CD8-positive, alpha-beta memory T cell (primary cell): Measurements from ENCODE around the gene DBET. TPM values are rescaled to one million over a fixed set of nuclear protein-coding genes. Genes with fewer than 3 reads are reported as not detected.
"Not testable (repeated sequence)": the region's sequence is repeated elsewhere in the genome, so short reads cannot be mapped to it uniquely, and the experiment has no call there.

ENCODE experiments used
- CTCF ChIA-PET: fragments of 350-600 bp; sonication (Branson Sonifier 250); formaldehyde crosslinking; loops from one replicate; lab custom pipeline; 2021; ENCODE audit warnings: antibody characterized with exemption; lab: Charles Lee
- POLR2A ChIA-PET: fragments of 350-600 bp; sonication (Branson Sonifier 250); formaldehyde crosslinking; loops from one replicate; lab custom pipeline; 2021; ENCODE audit warnings: antibody characterized with exemption; lab: Charles Lee
- DNase-seq, 5 donors: peaks; one replicate each; pipeline versions ENCODE4 v3.0.0 to v3.0.0-alpha.2; 2020 to 2022; ENCODE audit warnings: mixed read lengths in 1 of 5
- H3K27ac ChIP-seq: one replicate; pipeline ENCODE4 v1.7.0; 2013; ENCODE audit warnings: low read depth, mild to moderate bottlenecking, low read length, moderate library complexity
- H3K27me3 ChIP-seq: 2 replicates; pipeline ENCODE4 v1.7.0; 2013; ENCODE audit warnings: low read length, mild to moderate bottlenecking; ENCODE audit not compliant: insufficient read depth, poor library complexity, severe bottlenecking
- H3K36me3 ChIP-seq: 2 replicates; pipeline ENCODE4 v1.7.0; 2013; ENCODE audit warnings: mild to moderate bottlenecking, low read length, moderate library complexity; ENCODE audit not compliant: insufficient read depth
- H3K4me1 ChIP-seq: 2 replicates; pipeline ENCODE4 v1.7.0; 2013; ENCODE audit warnings: mild to moderate bottlenecking, low read length, moderate library complexity; ENCODE audit not compliant: insufficient read depth
- H3K4me3 ChIP-seq: 2 replicates; pipeline ENCODE4 v1.7.0; 2013; ENCODE audit warnings: mild to moderate bottlenecking, low read length
- H3K9me3 ChIP-seq: 2 replicates; pipeline ENCODE4 v1.7.0; 2013; ENCODE audit warnings: mild to moderate bottlenecking, low read length
- H3K27ac Mint-ChIP-seq, 8 donors: one replicate each; pipeline ENCODE4 v1.8.0; 2020 to 2021; ENCODE audit warnings: mixed read lengths in 8 of 8, mild to moderate bottlenecking in 6 of 8, inconsistent platforms in 3 of 8, moderate library complexity in 3 of 8
- H3K27me3 Mint-ChIP-seq, 2 donors: one replicate each; pipeline ENCODE4 v1.8.0; 2020 to 2021; ENCODE audit warnings: mixed read lengths in 2 of 2, mild to moderate bottlenecking in 1 of 2, moderate library complexity in 1 of 2
- H3K36me3 Mint-ChIP-seq, 3 donors: one replicate each; pipeline ENCODE4 v1.8.0; 2020 to 2021; ENCODE audit warnings: mixed read lengths in 3 of 3, inconsistent platforms in 1 of 3, mild to moderate bottlenecking in 1 of 3
- H3K4me1 Mint-ChIP-seq, 3 donors: one replicate each; pipeline ENCODE4 v1.8.0; 2020 to 2021; ENCODE audit warnings: mixed read lengths in 3 of 3, inconsistent platforms in 1 of 3, mild to moderate bottlenecking in 1 of 3
- H3K4me3 Mint-ChIP-seq, 7 donors: one replicate each; pipeline ENCODE4 v1.8.0; 2020 to 2021; ENCODE audit warnings: mixed read lengths in 7 of 7, mild to moderate bottlenecking in 6 of 7, moderate library complexity in 4 of 7, inconsistent platforms in 2 of 7
- H3K9me3 Mint-ChIP-seq, 5 donors: one replicate each; pipeline ENCODE4 v1.8.0; 2020 to 2022; ENCODE audit warnings: mixed read lengths in 5 of 5, mild to moderate bottlenecking in 3 of 5, moderate library complexity in 2 of 5, inconsistent platforms in 1 of 5
- polyA plus RNA-seq: library from polyadenylated mRNA; unstranded; fragments of 300-500 nt; fragmentation: Illumina TruSeq; gene quantifications from one replicate; pipeline ENCODE4 v1.2.3, GENCODE V29; 2021
- total RNA-seq, 2 experiments: library from RNA; stranded (reverse); gene quantifications; one replicate each; pipeline ENCODE4 v1.2.3, GENCODE V29; 2021

Gene DBET
- total and polyA plus RNA-seq, 3 experiments from 2014 or later, result not detected

DNA sequence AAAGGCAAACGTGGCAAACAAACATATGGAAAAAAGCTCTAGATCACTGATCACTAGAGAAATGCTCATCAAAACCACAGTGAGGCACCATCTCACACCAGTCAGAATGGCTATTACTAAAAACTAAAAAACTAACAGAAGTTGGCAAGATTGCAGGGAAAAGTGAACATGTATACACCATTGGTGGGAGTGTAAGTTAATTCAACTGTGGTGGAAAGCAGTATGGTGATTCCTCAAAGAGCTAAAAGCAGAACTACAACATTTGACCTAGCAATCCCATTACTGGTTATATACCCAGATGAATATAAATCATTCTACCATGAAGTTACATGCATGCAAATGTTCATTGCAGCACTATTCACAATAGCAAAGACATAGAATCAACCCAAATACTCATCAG lies 29.7 kb downstream of the DBET start:
- H3K4me1 ChIP-seq, H3K36me3 Mint-ChIP-seq, DNase-seq, H3K36me3 ChIP-seq, H3K27me3 ChIP-seq, H3K4me3 Mint-ChIP-seq, CTCF ChIA-PET, H3K9me3 ChIP-seq, POLR2A ChIA-PET, H3K27me3 Mint-ChIP-seq, H3K27ac ChIP-seq, H3K9me3 Mint-ChIP-seq, H3K27ac Mint-ChIP-seq, H3K4me3 ChIP-seq, H3K4me1 Mint-ChIP-seq: not testable (repeated sequence)

DNA sequence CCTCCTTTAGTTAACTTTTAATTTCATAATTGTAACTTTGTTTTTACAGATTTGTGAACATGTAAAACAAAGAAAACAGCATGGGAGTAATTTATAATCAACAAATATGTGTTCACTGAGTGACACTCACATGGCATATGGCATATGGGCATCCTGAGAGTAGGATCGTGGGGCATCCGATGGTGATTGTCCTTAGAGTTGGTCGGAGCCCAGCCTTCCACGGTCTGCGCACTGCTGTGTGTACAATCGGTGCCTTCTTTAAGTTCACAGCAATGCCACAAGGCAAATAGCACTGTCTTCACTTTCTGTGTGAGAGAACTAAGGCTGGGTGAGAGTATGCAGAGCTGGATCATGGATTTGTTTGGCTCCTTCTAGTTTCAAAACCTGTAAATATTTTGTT lies 31.0 kb downstream of the DBET start:
- POLR2A ChIA-PET, H3K9me3 Mint-ChIP-seq, H3K27me3 ChIP-seq, H3K27ac ChIP-seq, DNase-seq, H3K9me3 ChIP-seq, H3K4me1 Mint-ChIP-seq, H3K4me3 ChIP-seq, H3K4me1 ChIP-seq, H3K36me3 ChIP-seq, H3K27ac Mint-ChIP-seq, H3K36me3 Mint-ChIP-seq, H3K4me3 Mint-ChIP-seq, CTCF ChIA-PET, H3K27me3 Mint-ChIP-seq: not testable (repeated sequence)

DNA sequence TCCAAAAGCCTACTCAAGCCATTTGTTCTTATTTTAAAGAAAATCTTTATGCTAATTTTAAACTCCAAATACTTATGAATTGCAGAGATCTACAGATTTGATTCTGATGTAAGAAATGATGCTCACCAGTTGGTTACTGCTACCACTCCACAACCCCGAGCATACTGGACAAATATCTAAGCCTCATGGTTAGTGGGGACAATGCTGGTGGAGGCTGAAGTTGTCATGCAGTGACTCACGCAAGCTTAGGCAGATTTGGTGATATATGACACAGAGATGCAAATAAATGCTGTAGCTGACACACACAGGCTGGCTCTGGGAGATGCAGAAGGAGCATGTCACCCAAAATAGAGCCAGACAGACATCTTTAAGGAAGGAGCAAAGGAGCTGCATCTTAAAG lies 35.3 kb downstream of the DBET start:
- H3K4me3 ChIP-seq, CTCF ChIA-PET, H3K4me1 ChIP-seq, H3K27me3 Mint-ChIP-seq, POLR2A ChIA-PET, H3K27ac Mint-ChIP-seq, H3K4me3 Mint-ChIP-seq, H3K27ac ChIP-seq, H3K36me3 ChIP-seq, H3K9me3 ChIP-seq, H3K27me3 ChIP-seq, H3K4me1 Mint-ChIP-seq, DNase-seq, H3K36me3 Mint-ChIP-seq, H3K9me3 Mint-ChIP-seq: not testable (repeated sequence)

- H3K9me3 ChIP-seq, POLR2A ChIA-PET, H3K27me3 ChIP-seq, H3K9me3 Mint-ChIP-seq, CTCF ChIA-PET, H3K4me1 ChIP-seq, H3K27ac ChIP-seq, H3K4me1 Mint-ChIP-seq, H3K4me3 Mint-ChIP-seq, DNase-seq, H3K36me3 Mint-ChIP-seq, H3K4me3 ChIP-seq, H3K36me3 ChIP-seq, H3K27ac Mint-ChIP-seq, H3K27me3 Mint-ChIP-seq: not testable (repeated sequence)
Observed at GRCh38 chr4:190101525-190101924, 37.2 kb downstream of the DBET start.

DNA sequence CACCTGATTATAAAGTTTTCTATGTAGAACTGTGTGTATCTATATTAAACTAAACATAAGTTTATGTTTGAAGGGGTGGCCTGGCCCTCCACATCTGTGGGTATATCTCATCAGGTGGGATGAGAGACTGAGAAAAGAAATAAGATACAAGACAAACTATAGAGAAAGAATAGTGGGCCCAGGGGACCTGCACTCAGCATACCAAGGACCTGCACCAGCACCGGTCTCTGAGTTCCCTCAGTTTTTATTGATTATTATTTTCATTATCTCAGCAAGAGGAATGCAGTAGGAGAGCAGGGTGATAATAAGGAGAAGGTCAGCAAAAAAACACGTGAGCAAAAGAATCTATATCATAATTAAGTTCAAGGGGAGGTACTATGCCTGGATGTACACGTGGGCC lies 41.9 kb downstream of the DBET start:
- H3K4me1 ChIP-seq, H3K4me1 Mint-ChIP-seq, POLR2A ChIA-PET, H3K9me3 ChIP-seq, H3K36me3 ChIP-seq, H3K4me3 Mint-ChIP-seq, CTCF ChIA-PET, H3K27ac Mint-ChIP-seq, H3K27ac ChIP-seq, H3K36me3 Mint-ChIP-seq, H3K27me3 Mint-ChIP-seq, H3K9me3 Mint-ChIP-seq, H3K4me3 ChIP-seq, H3K27me3 ChIP-seq, DNase-seq: not testable (repeated sequence)

DNA sequence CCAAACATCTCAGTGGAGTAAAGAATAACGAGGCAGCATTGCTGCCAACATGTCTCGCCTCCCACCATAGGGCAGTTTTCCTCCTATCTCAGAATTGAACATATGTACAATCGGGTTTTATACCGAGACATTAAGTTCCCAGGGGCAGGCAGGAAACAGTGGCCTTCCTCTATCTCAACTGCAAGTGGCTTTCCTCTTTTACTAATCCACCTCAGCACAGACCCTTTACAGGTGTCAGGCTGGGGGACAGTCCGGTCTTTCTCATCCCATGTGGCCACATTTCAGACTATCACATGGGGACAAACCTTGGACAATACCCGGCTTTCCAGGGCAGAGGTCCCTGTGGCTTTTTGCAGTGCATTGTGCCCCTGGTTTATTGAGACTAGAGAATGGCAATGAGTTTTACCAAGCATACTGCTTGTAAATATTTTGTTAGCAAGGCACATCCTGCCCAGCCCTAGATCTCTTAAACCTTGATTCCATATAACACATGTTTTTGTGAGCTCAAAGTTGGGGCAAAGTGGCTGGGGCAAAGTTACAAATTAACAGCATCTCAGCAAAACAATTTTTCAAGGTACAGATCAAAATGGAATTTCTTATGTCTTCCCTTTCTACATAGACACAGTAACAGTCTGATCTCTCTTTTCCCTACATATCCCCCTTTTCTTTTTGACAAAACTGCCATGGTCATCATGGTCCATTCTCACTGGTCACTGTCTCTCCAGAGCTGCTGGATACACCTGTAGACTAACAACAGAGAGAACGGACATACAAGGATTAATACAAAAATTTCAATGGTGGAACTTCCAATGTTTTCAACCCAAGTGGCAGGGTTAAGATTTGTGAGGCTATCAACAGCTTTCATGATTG lies 42.5 kb downstream of the DBET start:
- H3K27me3 Mint-ChIP-seq, H3K27me3 ChIP-seq, CTCF ChIA-PET, H3K4me3 Mint-ChIP-seq, H3K36me3 ChIP-seq, H3K36me3 Mint-ChIP-seq, H3K27ac ChIP-seq, DNase-seq, H3K4me1 ChIP-seq, H3K27ac Mint-ChIP-seq, H3K9me3 ChIP-seq, H3K9me3 Mint-ChIP-seq, POLR2A ChIA-PET, H3K4me1 Mint-ChIP-seq, H3K4me3 ChIP-seq: not testable (repeated sequence)

DNA sequence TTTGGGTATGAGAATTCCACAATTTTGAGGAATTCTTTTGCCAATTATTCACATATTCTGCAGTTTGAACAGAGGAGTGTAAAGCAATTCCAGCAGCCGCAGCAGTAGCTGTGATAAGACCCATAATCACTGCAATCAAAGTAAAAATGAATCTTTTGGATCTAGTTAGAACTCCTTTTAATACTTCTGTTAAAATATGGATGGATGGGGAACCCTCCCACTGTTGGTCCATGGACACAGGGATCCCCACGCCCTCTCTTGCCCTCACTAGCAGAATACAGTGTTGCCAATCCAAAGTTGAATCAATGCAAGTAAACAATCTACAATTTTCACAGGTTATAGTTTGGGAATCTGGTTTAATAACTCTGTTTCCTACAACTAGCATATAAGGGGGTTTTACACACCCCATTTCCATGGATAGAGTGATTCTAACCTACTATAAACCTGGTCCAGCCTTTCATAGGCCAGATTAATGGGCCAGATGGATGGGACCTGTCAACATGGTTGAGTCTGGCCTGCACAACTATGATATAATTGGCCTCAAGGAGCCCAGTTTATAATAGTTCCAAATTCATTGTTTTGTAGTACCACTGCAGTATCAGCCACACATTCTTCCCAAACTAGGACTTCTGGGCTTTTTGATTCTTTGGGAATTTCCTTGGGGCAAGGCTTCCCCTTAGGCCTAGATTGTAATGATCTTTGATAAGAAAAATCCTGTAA lies 43.6 kb downstream of the DBET start:
- POLR2A ChIA-PET, CTCF ChIA-PET: not testable (repeated sequence)

GRCh38 chr4:190108756-190109155 lies 44.5 kb downstream of the DBET start:
- H3K4me3 Mint-ChIP-seq, H3K9me3 Mint-ChIP-seq, CTCF ChIA-PET, H3K36me3 Mint-ChIP-seq, H3K36me3 ChIP-seq, H3K27me3 ChIP-seq, POLR2A ChIA-PET, H3K9me3 ChIP-seq, H3K27ac Mint-ChIP-seq, H3K4me1 ChIP-seq, DNase-seq, H3K4me1 Mint-ChIP-seq, H3K4me3 ChIP-seq, H3K27me3 Mint-ChIP-seq, H3K27ac ChIP-seq: not testable (repeated sequence)

More for the DNA sequence above, 43.6 kb downstream of the DBET start:
- H3K36me3 ChIP-seq, H3K27ac ChIP-seq, DNase-seq, H3K4me1 ChIP-seq, H3K27me3 ChIP-seq, H3K9me3 Mint-ChIP-seq, H3K27ac Mint-ChIP-seq, H3K36me3 Mint-ChIP-seq, H3K27me3 Mint-ChIP-seq, H3K9me3 ChIP-seq, H3K4me3 Mint-ChIP-seq, H3K4me3 ChIP-seq, H3K4me1 Mint-ChIP-seq: not testable (repeated sequence)
